GM18502 (cell line): ENCODE measurements around the gene ZCCHC7.
"Not testable (repeated sequence)": the region's sequence is repeated elsewhere in the genome, so short reads cannot be mapped to it uniquely, and the experiment has no call there.

ENCODE experiments used
- ATAC-seq: cut with Tn5 transposase; IDR thresholded peaks from one replicate; pipeline ENCODE4 v1.9.1; 2021; ENCODE audit warnings: mild to moderate bottlenecking; ENCODE audit not compliant: unreplicated experiment, poor library complexity

Gene ZCCHC7

GRCh38 chr9:37203456-37203855 is 83.1 kb downstream of the ZCCHC7 start:
- ATAC-seq: not testable (repeated sequence)

GRCh38 chr9:37206121-37206620 is 85.8 kb downstream of the ZCCHC7 start:
- no peak for ATAC-seq

GRCh38 chr9:37209431-37210386 is 89.3 kb downstream of the ZCCHC7 start:
- peak; percentile 52 for ATAC-seq

- no peak for ATAC-seq
Observed at GRCh38 chr9:37210737-37211523, 90.6 kb downstream of the ZCCHC7 start.

- ATAC-seq: no peak
Observed at GRCh38 chr9:37212435-37212834, 92.1 kb downstream of the ZCCHC7 start.

- ATAC-seq: no peak
Observed at GRCh38 chr9:37215381-37215780, 95.0 kb downstream of the ZCCHC7 start.

GRCh38 chr9:37215830-37216229 is 95.5 kb downstream of the ZCCHC7 start:
- no peak for ATAC-seq

GRCh38 chr9:37217161-37217560 is 96.8 kb downstream of the ZCCHC7 start:
- ATAC-seq: no peak

- ATAC-seq: no peak
Observed at GRCh38 chr9:37218800-37219425, 98.5 kb downstream of the ZCCHC7 start.

GRCh38 chr9:37220971-37221370 is 100.6 kb downstream of the ZCCHC7 start:
- no peak for ATAC-seq

- ATAC-seq: no peak
Observed at GRCh38 chr9:37221489-37222106, 101.2 kb downstream of the ZCCHC7 start.

GRCh38 chr9:37229455-37229854 is 109.1 kb downstream of the ZCCHC7 start:
- ATAC-seq: no peak

- no peak for ATAC-seq
Observed at GRCh38 chr9:37229882-37230482, 109.6 kb downstream of the ZCCHC7 start.

GRCh38 chr9:37236822-37237221 is 116.4 kb downstream of the ZCCHC7 start:
- no peak for ATAC-seq

- ATAC-seq: no peak
Observed at GRCh38 chr9:37238122-37238521, 117.7 kb downstream of the ZCCHC7 start.

GRCh38 chr9:37239224-37239859 is 119.0 kb downstream of the ZCCHC7 start:
- no peak for ATAC-seq

GRCh38 chr9:37239921-37240320 is 119.5 kb downstream of the ZCCHC7 start:
- ATAC-seq: no peak

- ATAC-seq: no peak
Observed at GRCh38 chr9:37241340-37241739, 121.0 kb downstream of the ZCCHC7 start.

- ATAC-seq: no peak
Observed at GRCh38 chr9:37242089-37242488, 121.7 kb downstream of the ZCCHC7 start.
